DND-41 (cell line): ENCODE results near the gene IL17REL.

Experiments used
- CTCF ChIP-seq: IDR thresholded peaks from 2 replicates; pipeline ENCODE4 v1.5.1; 2012; ENCODE audit warnings: borderline replicate concordance, low read length, moderate library complexity, mild to moderate bottlenecking; ENCODE audit not compliant: poor library complexity, severe bottlenecking; ENCODE audit errors: extremely low read depth
- EZH2 ChIP-seq: IDR thresholded peaks from 3 replicates; pipeline ENCODE4 v1.6.1; 2012; ENCODE audit warnings: borderline replicate concordance, low read depth, mild to moderate bottlenecking, moderate library complexity, low read length, inconsistent platforms; ENCODE audit not compliant: severe bottlenecking

- no peak for TF ChIP-seq CTCF
- no peak for TF ChIP-seq EZH2
Measured at GRCh38 chr22:50059881-50060262, 47.3 kb upstream of the IL17REL start.
